NT2/D1 (cell line): ENCODE data around the gene VMP1.
"Not testable (repeated sequence)": the region's sequence is repeated elsewhere in the genome, so short reads cannot be mapped to it uniquely, and the experiment has no call there.

ENCODE experiments used
- DNase-seq: peaks from one replicate; pipeline ENCODE4 v3.0.0-alpha.2; 2011; ENCODE audit warnings: low read depth, low spot score
- H3K27me3 ChIP-seq: 2 replicates; pipeline ENCODE4 v1.6.0; 2011; ENCODE audit warnings: mild to moderate bottlenecking; ENCODE audit not compliant: insufficient read length, insufficient read depth
- H3K36me3 ChIP-seq: 2 replicates; pipeline ENCODE4 v1.6.1; 2011; ENCODE audit warnings: mild to moderate bottlenecking, low read length, mixed read lengths; ENCODE audit not compliant: insufficient read depth, insufficient read length
- H3K4me1 ChIP-seq: 2 replicates; pipeline ENCODE4 v1.5.1; 2011; ENCODE audit not compliant: insufficient read depth, insufficient read length
- H3K4me3 ChIP-seq: 2 replicates; pipeline ENCODE4 v1.5.1; 2011; ENCODE audit warnings: low read depth; ENCODE audit not compliant: insufficient read length
- H3K9ac ChIP-seq: 2 replicates; pipeline ENCODE4 v1.6.0; 2011; ENCODE audit warnings: low read depth; ENCODE audit not compliant: insufficient read length
- H3K9me3 ChIP-seq: 2 replicates; pipeline ENCODE4 v1.5.1; 2011; ENCODE audit warnings: mild to moderate bottlenecking, low read length; ENCODE audit not compliant: insufficient read depth
- SUZ12 ChIP-seq: IDR thresholded peaks from 2 replicates; pipeline ENCODE4 v1.6.1; 2011; ENCODE audit not compliant: insufficient read length, insufficient read depth; ENCODE audit errors: extremely low read depth
- YY1 ChIP-seq: IDR thresholded peaks from 2 replicates; pipeline ENCODE4 v1.6.1; 2011; ENCODE audit not compliant: insufficient read length, insufficient read depth
- ZNF274 ChIP-seq: IDR thresholded peaks from 2 replicates; pipeline ENCODE4 v1.6.1; 2011; ENCODE audit warnings: mild to moderate bottlenecking, low read depth, low read length

VMP1 gene

DNA sequence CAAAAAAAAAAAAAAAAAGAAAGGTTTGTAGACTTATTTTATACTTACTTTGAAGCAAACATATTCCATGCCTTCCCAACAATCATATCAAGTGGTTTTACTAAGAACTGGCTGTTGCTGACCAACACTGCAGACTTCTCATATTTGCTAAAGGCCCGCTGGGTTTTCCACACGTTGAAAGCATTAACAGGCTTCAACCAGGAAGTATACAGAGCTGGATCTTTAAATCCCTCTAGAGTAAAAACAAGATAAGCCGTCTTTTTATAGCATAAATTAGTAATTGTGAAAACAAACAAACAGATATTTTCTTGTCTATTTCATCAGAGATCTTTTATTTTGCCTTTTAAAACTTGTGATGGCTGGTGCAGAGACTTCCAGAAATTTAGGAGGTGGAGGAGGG is 156.2 kb downstream of the VMP1 start:
- TF ChIP-seq SUZ12 (no peak), YY1 (no peak)
- peaks cover 3% of the 10 kb centered on the region for H3K4me1 ChIP-seq
- H3K9me3 ChIP-seq = no peaks in the 10 kb centered on the region
- no peak overlapping the region for H3K9ac ChIP-seq
- no peak overlapping the region for H3K4me3 ChIP-seq
- no peak for DNase-seq
- H3K27me3 ChIP-seq = no peaks in the 10 kb centered on the region
- H3K36me3 ChIP-seq = peaks cover 65% of the 10 kb centered on the region

DNA sequence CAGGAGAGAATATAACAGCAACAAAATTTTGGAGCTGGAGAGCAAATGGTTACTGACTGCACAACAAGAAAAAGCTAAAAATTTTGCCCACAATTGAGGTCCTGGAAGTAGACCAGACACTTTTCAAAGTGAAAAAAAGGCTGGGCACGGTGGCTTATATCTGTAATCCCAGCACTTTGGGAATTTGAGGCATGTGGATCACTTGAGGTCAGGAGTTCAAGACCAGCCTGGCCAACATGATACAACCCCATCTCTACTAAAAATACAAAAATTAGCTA is 162.4 kb downstream of the VMP1 start:
- Histone ChIP-seq H3K4me3 (no peak overlapping the region), H3K4me1 (peaks cover 3% of the 10 kb centered on the region), H3K9me3 (no peaks in the 10 kb centered on the region), H3K9ac (no peak overlapping the region), H3K27me3 (no peaks in the 10 kb centered on the region), H3K36me3 (peaks cover 49% of the 10 kb centered on the region)
- TF ChIP-seq SUZ12 (no peak), ZNF274 (no peak), YY1 (no peak)
- DNase-seq = no peak

DNA sequence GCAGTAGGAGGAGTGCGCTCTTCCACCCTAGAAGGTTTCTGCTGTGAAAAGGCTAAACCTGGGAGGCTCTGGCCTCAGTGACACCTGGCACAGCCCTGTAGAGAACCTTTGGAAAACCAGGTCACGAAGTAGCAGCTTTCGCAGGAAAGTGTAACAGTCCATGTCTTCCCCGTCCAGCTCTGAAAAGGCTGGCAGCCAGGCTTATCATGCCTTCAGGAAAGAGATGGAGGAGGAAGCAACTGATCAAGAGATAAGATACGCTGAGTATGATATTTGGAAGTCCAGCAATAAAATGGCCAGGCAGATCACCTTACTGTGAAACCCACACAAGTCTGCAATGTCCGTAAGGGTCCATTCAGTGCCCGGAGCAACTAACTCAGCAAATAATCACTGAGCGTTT is 163.0 kb downstream of the VMP1 start:
- no peaks in the 10 kb centered on the region for H3K27me3 ChIP-seq
- H3K4me1 ChIP-seq = peaks cover 3% of the 10 kb centered on the region
- no peak overlapping the region for H3K9ac ChIP-seq
- peaks cover 50% of the 10 kb centered on the region for H3K36me3 ChIP-seq
- H3K4me3 ChIP-seq = no peak overlapping the region
- no peaks in the 10 kb centered on the region for H3K9me3 ChIP-seq
- no peak for TF ChIP-seq YY1
- no peak for TF ChIP-seq ZNF274
- DNase-seq = no peak

DNA sequence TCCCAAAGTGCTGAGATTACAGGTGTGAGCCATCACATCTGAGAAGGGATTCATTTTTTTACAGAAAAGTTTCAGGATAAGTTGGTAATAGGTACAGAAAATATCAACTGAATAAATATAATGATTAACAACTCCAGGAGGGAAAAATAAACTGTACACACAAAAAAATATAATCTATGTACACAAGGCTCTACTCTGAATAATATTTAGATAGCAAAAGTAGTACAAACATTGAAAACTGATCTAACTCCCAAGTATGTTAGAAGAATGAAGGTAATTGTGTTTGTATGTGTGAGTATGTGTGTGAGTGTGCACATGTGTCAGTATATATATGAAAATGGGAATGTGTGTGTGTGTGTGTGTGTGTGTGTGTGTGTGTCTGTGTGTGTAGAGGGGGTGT is 164.9 kb downstream of the VMP1 start:
- H3K4me1 ChIP-seq = peaks cover 2% of the 10 kb centered on the region
- TF ChIP-seq SUZ12 (no peak), YY1 (no peak), ZNF274 (no peak)

DNA sequence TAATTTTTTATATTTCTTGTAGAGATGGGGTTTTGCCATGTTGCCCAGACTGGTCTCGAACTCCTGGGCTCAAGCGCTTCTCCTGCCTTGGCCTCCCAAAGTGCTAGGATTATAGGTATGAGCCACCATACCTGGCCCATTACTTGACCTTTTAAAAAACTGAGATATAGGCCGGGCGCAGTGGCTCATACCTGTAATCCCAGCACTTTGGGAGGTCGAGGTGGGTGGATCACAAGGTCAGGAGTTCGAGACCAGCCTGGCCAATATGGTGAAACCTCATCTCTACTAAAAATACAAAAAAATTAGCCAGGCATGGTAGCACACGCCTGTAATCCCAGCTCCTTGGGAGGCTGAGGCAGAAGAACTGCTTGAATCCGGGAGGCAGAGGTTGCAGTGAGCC is 166.0 kb downstream of the VMP1 start:
- not testable (repeated sequence) for H3K4me1 ChIP-seq, H3K9ac ChIP-seq, H3K27me3 ChIP-seq, H3K9me3 ChIP-seq, DNase-seq, H3K4me3 ChIP-seq
- H3K36me3 ChIP-seq = peaks cover 62% of the 10 kb centered on the region

More for the DNA sequence above, 164.9 kb downstream of the VMP1 start:
- Histone ChIP-seq H3K9me3 (no peaks in the 10 kb centered on the region), H3K4me3 (no peak overlapping the region), H3K36me3 (peaks cover 56% of the 10 kb centered on the region), H3K9ac (no peak overlapping the region), H3K27me3 (no peaks in the 10 kb centered on the region)
- DNase-seq = no peak

DNA sequence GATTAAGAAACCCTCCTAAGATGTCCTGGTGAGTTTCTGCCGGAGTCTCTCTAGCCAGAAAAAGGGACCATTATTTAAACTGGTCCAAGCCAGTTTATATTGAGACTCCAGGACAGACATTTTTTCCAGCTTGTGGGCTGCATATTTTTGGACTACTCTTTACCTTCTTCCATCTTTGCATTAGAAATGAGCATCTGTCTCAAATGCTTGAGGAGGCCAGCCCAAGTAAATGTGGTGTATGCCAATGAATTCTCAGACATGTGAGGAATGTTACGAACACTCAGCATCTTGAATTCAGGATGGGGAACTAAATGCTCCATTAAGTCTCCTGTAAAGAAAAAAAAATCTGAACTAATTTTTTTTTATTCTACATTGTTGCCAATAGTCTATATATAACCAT is 166.9 kb downstream of the VMP1 start:
- H3K9me3 ChIP-seq = no peaks in the 10 kb centered on the region
- H3K4me3 ChIP-seq = no peak overlapping the region
- H3K27me3 ChIP-seq = no peaks in the 10 kb centered on the region
- H3K4me1 ChIP-seq = no peaks in the 10 kb centered on the region
- H3K36me3 ChIP-seq = peaks cover 68% of the 10 kb centered on the region
- H3K9ac ChIP-seq = no peak overlapping the region
- DNase-seq = no peak
- no peak for TF ChIP-seq YY1
- no peak for TF ChIP-seq SUZ12
- no peak for TF ChIP-seq ZNF274

DNA sequence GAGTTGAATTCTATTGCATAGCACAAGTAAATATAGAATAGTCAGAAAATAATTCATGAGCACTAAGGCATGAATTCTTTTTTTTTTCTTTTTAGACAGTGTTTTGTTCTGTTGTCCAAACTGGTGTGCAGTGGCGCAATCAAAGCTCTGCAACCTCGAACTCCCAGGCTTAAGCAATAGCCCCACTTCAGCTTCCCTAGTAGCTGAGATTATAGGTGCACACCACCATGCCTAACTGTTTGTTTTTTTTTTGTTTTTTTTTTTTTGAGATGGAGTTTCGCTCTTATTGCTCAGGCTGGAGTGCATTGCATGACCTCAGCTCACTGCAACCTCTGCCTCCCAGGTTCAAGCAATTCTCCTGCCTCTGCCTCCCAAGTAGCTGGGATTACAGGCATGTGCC is 168.7 kb downstream of the VMP1 start:
- no peak overlapping the region for H3K4me3 ChIP-seq
- H3K4me1 ChIP-seq = no peaks in the 10 kb centered on the region
- no peaks in the 10 kb centered on the region for H3K27me3 ChIP-seq
- no peak overlapping the region for H3K9ac ChIP-seq
- TF ChIP-seq YY1 (no peak), ZNF274 (no peak), SUZ12 (no peak)
- H3K36me3 ChIP-seq = peaks cover 71% of the 10 kb centered on the region
- no peak for DNase-seq
- H3K9me3 ChIP-seq = no peaks in the 10 kb centered on the region

DNA sequence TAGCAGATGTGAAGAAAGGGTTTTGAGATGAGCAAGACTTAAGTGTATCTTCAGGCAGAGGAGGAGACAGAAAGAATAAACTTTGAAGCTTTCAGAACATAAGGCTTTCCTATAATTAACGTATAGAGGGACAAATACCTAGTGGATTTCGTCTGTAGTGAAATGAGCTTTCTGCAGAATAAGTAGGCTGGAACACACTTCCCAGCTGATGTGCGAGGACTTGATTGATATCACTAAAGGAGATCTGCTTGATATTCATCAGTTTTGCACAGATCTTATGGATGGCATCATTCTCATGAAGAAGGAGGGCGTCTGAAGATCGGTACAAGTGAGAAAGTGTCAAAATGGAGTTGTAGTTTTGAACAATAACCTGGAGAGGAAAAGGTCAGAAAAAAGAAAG is 170.5 kb downstream of the VMP1 start:
- no peaks in the 10 kb centered on the region for H3K27me3 ChIP-seq
- H3K9me3 ChIP-seq = no peaks in the 10 kb centered on the region
- no peak for DNase-seq
- TF ChIP-seq ZNF274 = no peak
- TF ChIP-seq YY1 = no peak
- no peak for TF ChIP-seq SUZ12
- H3K4me3 ChIP-seq = no peak overlapping the region
- no peak overlapping the region for H3K9ac ChIP-seq
- H3K4me1 ChIP-seq = no peaks in the 10 kb centered on the region
- H3K36me3 ChIP-seq = peaks cover 73% of the 10 kb centered on the region
